ENCODE results near the gene CYB5R2. TPM values are rescaled to one million over a fixed set of nuclear protein-coding genes. Genes with fewer than 3 reads are reported as not detected.

The CYB5R2 gene
- total RNA-seq, 2 experiments from 2014 or later, result 4.4 to 4.7 TPM

GRCh38 chr11:7687386-7687785, 14.1 kb upstream of the CYB5R2 start:
- DNase-seq, result no peak
- ChIA-PET CTCF (interaction anchor here (0.7 to 2.2 kb wide), 13 partner anchors 10 to 817 kb away, joined by 3 to 7 read pairs (median 4); partner anchors contain the start of genes CYB5R2 and PPFIBP2), POLR2A (no interaction called here)
- H3K9me3 Mint-ChIP-seq, result no peaks in the 10 kb centered on the region
- no peak overlapping the region for H3K27ac Mint-ChIP-seq
- peaks cover 31% of the 10 kb centered on the region for H3K27me3 Mint-ChIP-seq
- intact Hi-C loops (cut with micrococcal nuclease), result no loop called here
- H3K4me3 Mint-ChIP-seq, result no peak overlapping the region
- H3K36me3 Mint-ChIP-seq, result no peaks in the 10 kb centered on the region
- H3K4me1 Mint-ChIP-seq (ENCODE audit: low read depth), result peaks cover 8% of the 10 kb centered on the region

GRCh38 chr11:7686761-7687160, 13.5 kb upstream of the CYB5R2 start:
- Mint-ChIP-seq H3K9me3 (no peaks in the 10 kb centered on the region), H3K36me3 (no peaks in the 10 kb centered on the region), H3K4me1 (ENCODE audit: low read depth) (peaks cover 6% of the 10 kb centered on the region), H3K27ac (no peak overlapping the region), H3K27me3 (peaks cover 27% of the 10 kb centered on the region), H3K4me3 (no peak overlapping the region)
- POLR2A ChIA-PET, result no interaction called here
- CTCF ChIA-PET, result interaction anchor here (0.7 to 2.2 kb wide), 10 partner anchors 9 to 818 kb away, joined by 3 to 7 read pairs (median 5); partner anchors contain the start of genes CYB5R2 and PPFIBP2
- intact Hi-C loops (cut with micrococcal nuclease), result no loop called here
- no peak for DNase-seq

DNA sequence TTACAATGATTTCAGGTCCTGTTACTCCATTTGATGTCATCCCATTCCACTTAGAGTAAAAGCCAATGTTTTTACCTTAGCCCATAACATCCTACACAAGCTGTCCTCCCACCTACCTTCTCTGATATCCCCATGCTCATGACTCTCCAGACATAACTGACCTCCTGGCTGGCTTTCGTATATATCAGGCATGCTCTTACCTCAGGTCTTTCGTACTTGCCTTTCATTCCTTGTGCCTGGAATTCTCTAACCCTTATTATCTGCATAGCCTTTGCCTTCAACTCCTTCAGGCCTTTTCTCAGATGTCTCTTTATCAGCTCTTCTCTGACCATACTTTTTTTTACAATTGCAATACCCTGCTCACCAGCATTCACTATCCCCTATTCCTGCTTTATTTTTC, 10.3 kb upstream of the CYB5R2 start:
- Mint-ChIP-seq H3K27ac (no peak overlapping the region), H3K4me1 (ENCODE audit: low read depth) (no peaks in the 10 kb centered on the region), H3K4me3 (no peak overlapping the region), H3K27me3 (peaks cover 13% of the 10 kb centered on the region), H3K9me3 (no peaks in the 10 kb centered on the region), H3K36me3 (no peaks in the 10 kb centered on the region)
- ChIA-PET POLR2A (no interaction called here), CTCF (no interaction called here)
- intact Hi-C loops (cut with micrococcal nuclease), result no loop called here
- DNase-seq, result no peak

DNA sequence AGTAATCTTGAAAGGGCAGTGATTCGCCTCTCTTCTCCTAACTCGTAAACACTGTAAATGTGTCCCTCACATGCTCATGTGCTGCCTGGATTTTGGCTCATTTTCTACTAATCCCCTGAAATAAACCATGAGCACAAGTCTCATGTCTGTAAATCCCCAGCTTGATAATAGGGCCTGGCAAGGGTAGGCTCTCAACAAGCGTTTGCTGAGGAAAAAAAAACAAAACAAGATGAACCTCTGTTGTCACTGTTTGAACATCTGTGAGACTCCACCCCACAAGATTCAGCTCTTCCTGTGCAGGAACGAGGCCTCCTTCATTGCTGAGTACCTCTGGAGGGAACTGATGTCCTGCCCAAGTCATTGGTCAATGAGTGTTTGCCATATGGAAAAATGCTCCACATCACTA, 4.5 kb upstream of the CYB5R2 start:
- intact Hi-C loops (cut with micrococcal nuclease), result loop anchor here (10.0 kb wide), 2 partner anchors 1063 to 1993 kb away; partner anchors contain the start of genes TAF10, TPP1, TRIM22 and TRIM5
- ChIA-PET CTCF (interaction anchor here (0.7 to 1.2 kb wide), 4 partner anchors 9 to 106 kb away, joined by 3 to 5 read pairs (median 3); no protein-coding TSS in a partner anchor), POLR2A (no interaction called here)
- H3K27ac Mint-ChIP-seq, result no peak overlapping the region
- H3K27me3 Mint-ChIP-seq, result peaks cover 30% of the 10 kb centered on the region
- H3K36me3 Mint-ChIP-seq, result no peaks in the 10 kb centered on the region
- peaks cover 3% of the 10 kb centered on the region for H3K9me3 Mint-ChIP-seq
- no peak overlapping the region for H3K4me3 Mint-ChIP-seq
- peaks cover 13% of the 10 kb centered on the region for H3K4me1 Mint-ChIP-seq (ENCODE audit: low read depth)
- no peak for DNase-seq

DNA sequence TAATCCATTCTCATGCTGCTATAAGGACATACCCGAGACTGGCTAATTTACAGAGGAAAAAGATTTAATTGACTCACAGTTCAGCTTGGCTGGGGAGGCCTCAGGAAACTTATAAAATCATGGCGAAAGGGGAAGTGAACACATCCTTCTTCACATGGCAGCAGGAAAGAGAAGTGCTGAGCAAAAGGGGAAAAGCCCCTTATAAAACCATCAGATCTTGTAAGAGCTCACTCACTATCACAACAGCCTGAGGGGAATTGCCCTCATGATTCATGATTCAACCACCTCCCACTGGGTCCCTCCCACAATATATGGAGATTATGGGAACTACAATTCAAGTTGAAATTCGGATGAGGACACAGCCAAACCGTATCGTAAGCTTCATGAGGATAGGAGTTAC, 3.8 kb upstream of the CYB5R2 start:
- intact Hi-C loops (cut with micrococcal nuclease), result loop anchor here (10.0 kb wide), 2 partner anchors 1062 to 1992 kb away; partner anchors contain the start of genes TAF10, TPP1, TRIM22 and TRIM5
- Mint-ChIP-seq H3K27me3 (peaks cover 36% of the 10 kb centered on the region), H3K27ac (no peak overlapping the region), H3K9me3 (peaks cover 3% of the 10 kb centered on the region), H3K36me3 (no peaks in the 10 kb centered on the region), H3K4me1 (ENCODE audit: low read depth) (peaks cover 20% of the 10 kb centered on the region), H3K4me3 (no peak overlapping the region)
- ChIA-PET POLR2A (no interaction called here), CTCF (interaction anchor here (0.7 to 1.3 kb wide), 4 partner anchors 10 to 579 kb away, joined by 3 to 5 read pairs (median 3); no protein-coding TSS in a partner anchor)
- no peak for DNase-seq

DNA sequence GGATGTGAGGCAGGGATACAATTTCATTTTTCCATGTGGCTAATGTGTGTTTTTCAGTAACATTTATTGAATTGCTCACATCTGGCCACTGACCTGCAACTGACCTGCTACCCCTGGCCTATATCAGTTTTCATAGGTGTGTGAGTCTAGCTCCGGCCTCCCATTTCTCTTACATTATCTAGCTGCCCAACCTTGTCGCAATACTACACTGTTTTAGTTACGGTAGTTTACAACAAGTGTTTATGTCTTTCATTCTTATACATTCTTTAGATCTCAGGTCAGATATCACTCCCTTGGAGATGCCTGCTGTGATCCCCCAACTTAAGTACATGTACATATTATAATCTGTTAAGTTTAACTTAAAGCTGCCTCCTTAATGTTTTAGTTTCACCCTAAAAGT, 2.3 kb upstream of the CYB5R2 start:
- Mint-ChIP-seq H3K36me3 (no peaks in the 10 kb centered on the region), H3K4me3 (no peak overlapping the region), H3K27ac (no peak overlapping the region), H3K27me3 (peaks cover 33% of the 10 kb centered on the region), H3K9me3 (peaks cover 3% of the 10 kb centered on the region), H3K4me1 (ENCODE audit: low read depth) (peaks cover 31% of the 10 kb centered on the region)
- intact Hi-C loops (cut with micrococcal nuclease), result loop anchor here (10.0 kb wide), 2 partner anchors 1061 to 1991 kb away; partner anchors contain the start of genes TAF10, TPP1, TRIM22 and TRIM5
- no peak for DNase-seq
- CTCF ChIA-PET, result interaction anchor here (1.0 to 1.2 kb wide), 2 partner anchors 11 to 12 kb away, joined by 3 to 4 read pairs; no protein-coding TSS in a partner anchor
- POLR2A ChIA-PET, result no interaction called here

GRCh38 chr11:7673724-7674434, 579 bp upstream of the CYB5R2 start:
- Mint-ChIP-seq H3K9me3 (peaks cover 3% of the 10 kb centered on the region), H3K4me3 (peak overlapping the region; percentile 63), H3K27me3 (peaks cover 33% of the 10 kb centered on the region), H3K36me3 (no peaks in the 10 kb centered on the region), H3K4me1 (ENCODE audit: low read depth) (peaks cover 31% of the 10 kb centered on the region), H3K27ac (no peak overlapping the region)
- CTCF ChIA-PET, result interaction anchor here (2.1 kb wide), 1 partner anchor 13 kb away, joined by 7 read pairs; no protein-coding TSS in a partner anchor
- DNase-seq, result peak; percentile 42
- POLR2A ChIA-PET, result no interaction called here
- intact Hi-C loops (cut with micrococcal nuclease), result loop anchor here (5.0 to 10.0 kb wide), 3 partner anchors 927 to 1989 kb away; partner anchors contain the start of genes TAF10, TPP1, TRIM22 and TRIM5

GRCh38 chr11:7672276-7672959, 882 bp downstream of the CYB5R2 start:
- CTCF ChIA-PET, result interaction anchor here (1.3 to 2.1 kb wide), 2 partner anchors 15 to 159 kb away, joined by 3 to 7 read pairs; partner anchors contain the start of gene PPFIBP2
- no peak overlapping the region for H3K4me3 Mint-ChIP-seq
- H3K9me3 Mint-ChIP-seq, result peaks cover 3% of the 10 kb centered on the region
- DNase-seq, result no peak
- no peak overlapping the region for H3K27ac Mint-ChIP-seq
- POLR2A ChIA-PET, result no interaction called here
- peaks cover 31% of the 10 kb centered on the region for H3K27me3 Mint-ChIP-seq
- intact Hi-C loops (cut with micrococcal nuclease), result loop anchor here (5.0 to 10.0 kb wide), 3 partner anchors 925 to 1988 kb away; partner anchors contain the start of genes TAF10, TPP1, TRIM22 and TRIM5
- H3K36me3 Mint-ChIP-seq, result no peaks in the 10 kb centered on the region
- H3K4me1 Mint-ChIP-seq (ENCODE audit: low read depth), result peaks cover 27% of the 10 kb centered on the region

GRCh38 chr11:7671347-7672215, 1.7 kb downstream of the CYB5R2 start:
- Mint-ChIP-seq H3K9me3 (no peaks in the 10 kb centered on the region), H3K36me3 (no peaks in the 10 kb centered on the region), H3K27me3 (peaks cover 29% of the 10 kb centered on the region), H3K4me3 (no peak overlapping the region), H3K4me1 (ENCODE audit: low read depth) (peaks cover 25% of the 10 kb centered on the region), H3K27ac (no peak overlapping the region)
- intact Hi-C loops (cut with micrococcal nuclease), result loop anchor here (5.0 to 10.0 kb wide), 3 partner anchors 924 to 1987 kb away; partner anchors contain the start of genes TAF10, TPP1, TRIM22 and TRIM5
- peak; percentile 73 for DNase-seq
- CTCF ChIA-PET, result interaction anchor here (1.3 to 1.4 kb wide), 3 partner anchors 21 to 158 kb away, joined by 3 to 4 read pairs (median 3); partner anchors contain the start of gene PPFIBP2
- POLR2A ChIA-PET, result no interaction called here

- H3K4me1 Mint-ChIP-seq (ENCODE audit: low read depth), result peaks cover 25% of the 10 kb centered on the region
- peaks cover 22% of the 10 kb centered on the region for H3K27me3 Mint-ChIP-seq
- CTCF ChIA-PET, result interaction anchor here (1.3 to 1.4 kb wide), 2 partner anchors 22 to 24 kb away, joined by 3 to 4 read pairs; no protein-coding TSS in a partner anchor
- H3K27ac Mint-ChIP-seq, result no peak overlapping the region
- intact Hi-C loops (cut with micrococcal nuclease), result loop anchor here (5.0 to 10.0 kb wide), 3 partner anchors 923 to 1986 kb away; partner anchors contain the start of genes TAF10, TPP1, TRIM22 and TRIM5
- DNase-seq, result no peak
- POLR2A ChIA-PET, result no interaction called here
- H3K36me3 Mint-ChIP-seq, result no peaks in the 10 kb centered on the region
- no peaks in the 10 kb centered on the region for H3K9me3 Mint-ChIP-seq
- no peak overlapping the region for H3K4me3 Mint-ChIP-seq
These were observed 2.7 kb downstream of the CYB5R2 start for GRCh38 chr11:7670641-7671040.

- no peak for DNase-seq
- peaks cover 2% of the 10 kb centered on the region for H3K36me3 Mint-ChIP-seq
- peaks cover 1% of the 10 kb centered on the region for H3K9me3 Mint-ChIP-seq
- no peak overlapping the region for H3K4me3 Mint-ChIP-seq
- H3K4me1 Mint-ChIP-seq (ENCODE audit: low read depth), result peaks cover 21% of the 10 kb centered on the region
- ChIA-PET CTCF (interaction anchor here (1.2 to 3.0 kb wide), 4 partner anchors 21 to 315 kb away, joined by 3 to 11 read pairs (median 5); partner anchors contain the start of gene PPFIBP2), POLR2A (no interaction called here)
- intact Hi-C loops (cut with micrococcal nuclease), result no loop called here
- H3K27ac Mint-ChIP-seq, result no peak overlapping the region
- peaks cover 13% of the 10 kb centered on the region for H3K27me3 Mint-ChIP-seq
These were observed 4.4 kb downstream of the CYB5R2 start for GRCh38 chr11:7668911-7669310.

Data from activated CD4-positive, alpha-beta memory T cell treated with anti-CD3 and anti-CD28 coated beads for 36 hours (primary cell).